ENCODE measurements around the gene PLA2G4B. TPM values are rescaled to one million over a fixed set of nuclear protein-coding genes. Genes with fewer than 3 reads are reported as not detected.

Gene PLA2G4B
- total RNA-seq, 3 donors from 2014 or later = 3.2 to 11.0 (median 10.2) TPM

GRCh38 chr15:41839781-41840491 lies 1.3 kb downstream of the PLA2G4B start:
- H3K9me3 ChIP-seq = no peaks in the 10 kb centered on the region
- TF ChIP-seq CTCF (IDR thresholded peaks at IDR 0.05) (no peak), POLR2AphosphoS5 (IDR thresholded peaks at IDR 0.05) (no peak), POLR2A (IDR thresholded peaks at IDR 0.05) (no peak)
- peaks cover 0 to 4% of the 10 kb centered on the region in 2 donors for H3K4me1 ChIP-seq
- H3K36me3 ChIP-seq = no peaks in the 10 kb centered on the region
- DNase-seq (ENCODE audit: low spot score in 2 of 2) = no peak
- intact Hi-C loops (cut with DNase I; ENCODE audit: low total_unique reads) = no loop called here
- no peaks in the 10 kb centered on the region for H3K27me3 ChIP-seq
- peak overlapping the region; percentile 84 to 90 for H3K27ac ChIP-seq
- H3K4me3 ChIP-seq = no peak overlapping the region

- peaks cover 0 to 4% of the 10 kb centered on the region in 2 donors for H3K4me1 ChIP-seq
- H3K27ac ChIP-seq = no peak overlapping the region
- no peaks in the 10 kb centered on the region for H3K27me3 ChIP-seq
- H3K36me3 ChIP-seq = no peaks in the 10 kb centered on the region
- intact Hi-C loops (cut with DNase I; ENCODE audit: low total_unique reads) = no loop called here
- DNase-seq (ENCODE audit: low spot score in 2 of 2) = no peak
- no peaks in the 10 kb centered on the region for H3K9me3 ChIP-seq
- no peak overlapping the region for H3K4me3 ChIP-seq
- no peak for TF ChIP-seq CTCF (IDR thresholded peaks at IDR 0.05)
- no peak for TF ChIP-seq POLR2AphosphoS5 (IDR thresholded peaks at IDR 0.05)
- TF ChIP-seq POLR2A (IDR thresholded peaks at IDR 0.05) = no peak
Observed at GRCh38 chr15:41840673-41841072, 2.0 kb downstream of the PLA2G4B start.

GRCh38 chr15:41841131-41841530 lies 2.5 kb downstream of the PLA2G4B start:
- Histone ChIP-seq H3K9me3 (no peaks in the 10 kb centered on the region), H3K4me1 (peaks cover 0 to 4% of the 10 kb centered on the region in 2 donors), H3K27ac (no peak overlapping the region), H3K36me3 (no peaks in the 10 kb centered on the region), H3K27me3 (no peaks in the 10 kb centered on the region), H3K4me3 (no peak overlapping the region)
- DNase-seq (ENCODE audit: low spot score in 2 of 2) = no peak
- TF ChIP-seq POLR2A (IDR thresholded peaks at IDR 0.05) = no peak
- no peak for TF ChIP-seq CTCF (IDR thresholded peaks at IDR 0.05)
- TF ChIP-seq POLR2AphosphoS5 (IDR thresholded peaks at IDR 0.05) = no peak
- intact Hi-C loops (cut with DNase I; ENCODE audit: low total_unique reads) = no loop called here

- H3K27me3 ChIP-seq = no peaks in the 10 kb centered on the region
- H3K36me3 ChIP-seq = peaks cover 9% of the 10 kb centered on the region
- intact Hi-C loops (cut with DNase I; ENCODE audit: low total_unique reads) = no loop called here
- no peak overlapping the region for H3K27ac ChIP-seq
- DNase-seq (ENCODE audit: low spot score in 2 of 2) = no peak
- no peaks in the 10 kb centered on the region for H3K9me3 ChIP-seq
- H3K4me3 ChIP-seq = no peak overlapping the region
- peaks cover 0 to 4% of the 10 kb centered on the region in 2 donors for H3K4me1 ChIP-seq
- TF ChIP-seq CTCF (IDR thresholded peaks at IDR 0.05) = no peak
- TF ChIP-seq POLR2A (IDR thresholded peaks at IDR 0.05) = no peak
- TF ChIP-seq POLR2AphosphoS5 (IDR thresholded peaks at IDR 0.05) = no peak
Observed at GRCh38 chr15:41842229-41842628, 3.6 kb downstream of the PLA2G4B start.

GRCh38 chr15:41843571-41843970 lies 4.9 kb downstream of the PLA2G4B start:
- H3K9me3 ChIP-seq = no peaks in the 10 kb centered on the region
- peaks cover 15% of the 10 kb centered on the region for H3K36me3 ChIP-seq
- intact Hi-C loops (cut with DNase I; ENCODE audit: low total_unique reads) = no loop called here
- no peak overlapping the region for H3K27ac ChIP-seq
- TF ChIP-seq POLR2AphosphoS5 (IDR thresholded peaks at IDR 0.05) (no peak), CTCF (IDR thresholded peaks at IDR 0.05) (no peak), POLR2A (IDR thresholded peaks at IDR 0.05) (no peak)
- H3K4me3 ChIP-seq = no peak overlapping the region
- peaks cover 0 to 4% of the 10 kb centered on the region in 2 donors for H3K4me1 ChIP-seq
- no peaks in the 10 kb centered on the region for H3K27me3 ChIP-seq
- DNase-seq (ENCODE audit: low spot score in 2 of 2) = no peak

Measured in breast epithelium (tissue), 4 donors.